HG03175 (cell line): Measurements from ENCODE around the gene CFAP99.

Source experiments
- ATAC-seq: cut with Tn5 transposase; IDR thresholded peaks from one replicate; pipeline ENCODE4 v1.9.1; 2021; ENCODE audit warnings: mild to moderate bottlenecking, moderate library complexity; ENCODE audit not compliant: unreplicated experiment

The CFAP99 gene

DNA sequence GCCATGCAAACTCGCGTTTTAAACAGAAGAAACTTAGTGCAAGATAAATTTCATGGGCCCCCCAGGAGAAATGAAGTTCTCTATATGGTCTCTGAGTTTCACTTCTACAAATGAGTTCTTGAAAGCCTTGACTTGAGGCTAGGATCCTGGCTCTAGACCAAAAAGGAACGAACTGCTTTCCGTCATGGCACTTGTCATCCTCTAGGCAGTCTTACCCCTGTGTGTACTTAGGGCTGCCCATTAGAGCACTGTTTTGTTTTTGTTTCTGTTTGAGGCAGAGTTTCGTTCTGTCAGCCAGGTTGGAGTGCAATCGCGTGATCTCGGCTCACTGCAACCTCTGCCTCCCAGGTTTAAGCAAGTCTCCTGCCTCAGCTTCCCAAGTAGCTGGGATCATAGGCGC is 79.2 kb downstream of the CFAP99 start:
- peak; percentile 99 for ATAC-seq

DNA sequence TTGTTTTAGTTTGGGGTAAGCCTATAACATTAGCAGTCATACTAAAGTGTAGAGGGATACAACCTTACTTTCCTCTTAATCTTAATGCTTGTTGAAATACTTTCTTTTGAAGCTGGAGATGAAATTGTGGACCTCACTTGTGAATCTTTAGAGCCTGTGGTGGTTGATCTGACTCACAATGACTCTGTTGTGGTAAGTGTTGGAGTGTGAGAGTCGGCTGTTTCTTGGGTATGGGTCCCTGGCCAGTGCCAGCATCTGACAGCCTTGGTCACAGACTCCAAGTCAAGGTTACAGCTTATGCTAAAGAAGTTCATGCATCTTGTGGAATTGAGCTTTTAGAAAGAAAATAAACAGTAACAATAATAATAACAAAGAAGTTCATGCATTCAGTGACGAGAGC is 81.8 kb downstream of the CFAP99 start:
- no peak for ATAC-seq

DNA sequence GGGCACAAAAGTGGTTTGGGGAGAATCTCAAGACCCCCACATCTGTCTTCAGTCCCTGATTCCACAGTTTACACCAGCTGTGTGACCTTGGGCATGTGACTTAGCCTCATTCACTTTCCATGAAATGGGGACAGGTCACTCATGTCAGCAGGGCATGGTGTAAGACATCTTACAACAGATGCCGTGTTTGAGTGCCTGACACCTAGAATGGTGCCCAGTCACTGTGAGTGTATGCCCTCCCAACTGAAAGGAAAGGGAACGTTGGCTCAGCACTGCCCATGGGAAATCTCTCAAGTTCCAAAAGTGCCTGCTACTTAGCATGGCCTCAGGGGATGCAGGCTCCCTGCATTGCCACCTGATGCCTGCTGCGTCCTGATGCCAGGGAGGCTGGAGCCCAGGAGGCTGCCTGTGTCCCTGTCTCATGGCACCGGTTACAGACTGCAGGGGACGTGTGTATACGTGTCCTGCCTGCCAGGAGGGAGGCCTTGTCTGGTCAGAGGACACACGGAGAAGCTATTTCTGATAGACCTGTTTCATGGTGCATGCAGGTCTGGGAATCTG is 82.4 kb downstream of the CFAP99 start:
- no peak for ATAC-seq

DNA sequence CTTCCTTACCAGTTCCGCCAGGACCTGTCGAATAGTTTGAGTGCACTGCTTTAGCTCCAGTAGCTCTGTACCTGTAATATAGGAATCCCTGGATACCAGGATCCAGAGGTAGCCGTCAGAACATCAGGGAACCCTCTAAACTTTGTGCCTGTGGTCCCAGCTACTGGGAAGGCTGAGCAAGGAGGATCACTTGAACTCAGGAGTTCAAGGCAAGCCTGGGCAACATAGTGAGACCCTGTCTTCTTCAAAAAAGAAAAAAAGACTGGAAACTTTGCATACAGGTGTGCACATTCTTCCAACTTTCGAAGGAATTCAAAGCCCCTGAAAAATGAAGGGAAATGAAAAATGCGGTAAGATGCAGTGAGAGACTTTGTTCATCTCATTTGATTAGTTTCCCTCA is 85.1 kb downstream of the CFAP99 start:
- ATAC-seq, result no peak

DNA sequence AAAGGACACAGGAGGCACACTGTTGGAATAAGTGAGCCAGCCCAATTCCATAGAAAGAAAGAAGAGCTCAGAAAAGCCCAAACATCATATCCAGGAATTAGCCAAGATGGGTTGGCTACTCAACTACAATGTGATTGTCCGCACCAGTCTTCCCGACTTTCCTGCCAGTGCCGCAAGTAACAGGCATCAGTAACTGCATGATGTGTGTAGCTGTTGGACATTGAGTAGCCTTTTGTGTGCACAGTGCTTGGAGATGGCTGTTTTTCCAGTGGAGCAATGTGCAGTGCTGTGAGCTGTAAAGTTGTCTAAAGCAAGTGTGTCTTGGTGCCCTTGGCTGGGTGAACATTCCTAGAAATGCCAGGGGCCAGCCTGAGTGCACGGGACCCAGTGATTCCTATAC is 88.5 kb downstream of the CFAP99 start:
- ATAC-seq, result no peak

DNA sequence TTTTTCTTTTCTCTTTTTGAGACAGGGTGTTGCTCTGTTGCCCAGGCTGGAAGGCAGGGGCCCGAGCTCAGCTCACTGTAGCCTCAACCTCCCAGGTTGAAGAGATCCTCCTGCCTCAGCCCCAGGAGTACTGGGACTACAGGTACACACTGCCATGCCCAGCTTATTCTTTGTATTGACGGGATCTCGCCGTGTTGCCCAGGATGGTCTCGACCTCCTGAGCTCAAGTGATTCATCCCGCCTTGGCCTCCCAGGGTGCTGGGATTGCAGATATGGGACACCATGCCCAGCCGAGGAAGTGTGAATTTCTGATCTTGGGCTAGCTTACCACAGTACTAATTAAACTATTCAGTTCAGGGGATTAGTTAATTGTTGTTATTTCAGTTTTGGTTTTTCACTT is 89.1 kb downstream of the CFAP99 start:
- no peak for ATAC-seq

DNA sequence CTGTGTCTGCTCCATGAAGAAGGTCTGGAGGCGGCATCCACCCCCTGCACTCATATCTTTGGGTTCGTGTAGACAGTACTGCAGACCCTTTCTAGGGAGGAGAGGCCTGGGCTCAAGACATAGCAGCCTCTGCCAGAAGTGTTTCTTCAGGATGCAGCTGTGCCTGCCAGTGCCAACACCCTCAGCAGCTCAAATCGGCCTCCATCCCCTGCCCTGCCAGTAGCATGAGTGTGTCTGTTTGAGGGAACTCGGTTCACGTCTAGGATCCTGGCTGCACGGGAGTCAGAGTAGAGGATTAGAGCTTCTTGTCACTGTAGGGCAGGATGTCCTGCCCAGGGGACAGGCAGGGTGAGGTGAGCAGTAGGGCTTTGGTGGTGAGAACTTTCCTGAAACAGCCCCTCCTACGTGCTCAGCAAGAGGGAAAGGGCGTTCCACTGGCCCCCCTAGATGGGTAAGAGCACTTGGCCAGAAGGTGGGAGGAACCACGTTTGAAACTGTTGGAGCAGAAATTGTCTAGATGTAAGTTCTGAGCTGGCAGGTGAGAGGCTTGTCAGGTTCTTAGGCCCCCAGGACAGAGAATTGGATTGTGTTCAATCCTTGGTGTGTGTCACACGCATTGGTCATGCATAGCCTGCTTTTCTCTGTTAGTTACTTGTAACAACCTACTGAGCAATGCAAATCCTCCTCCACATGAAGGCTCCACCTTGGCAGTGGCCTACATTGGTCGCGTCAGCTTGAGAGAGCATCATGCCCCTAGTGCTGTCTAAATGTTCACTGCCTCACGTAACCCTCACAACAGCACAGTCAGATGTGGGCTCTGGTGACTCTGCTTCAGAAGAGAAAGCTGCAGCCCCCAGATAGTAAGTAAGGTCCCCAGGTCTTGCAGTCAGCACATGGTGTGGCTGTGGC is 91.8 kb downstream of the CFAP99 start:
- ATAC-seq, result no peak

DNA sequence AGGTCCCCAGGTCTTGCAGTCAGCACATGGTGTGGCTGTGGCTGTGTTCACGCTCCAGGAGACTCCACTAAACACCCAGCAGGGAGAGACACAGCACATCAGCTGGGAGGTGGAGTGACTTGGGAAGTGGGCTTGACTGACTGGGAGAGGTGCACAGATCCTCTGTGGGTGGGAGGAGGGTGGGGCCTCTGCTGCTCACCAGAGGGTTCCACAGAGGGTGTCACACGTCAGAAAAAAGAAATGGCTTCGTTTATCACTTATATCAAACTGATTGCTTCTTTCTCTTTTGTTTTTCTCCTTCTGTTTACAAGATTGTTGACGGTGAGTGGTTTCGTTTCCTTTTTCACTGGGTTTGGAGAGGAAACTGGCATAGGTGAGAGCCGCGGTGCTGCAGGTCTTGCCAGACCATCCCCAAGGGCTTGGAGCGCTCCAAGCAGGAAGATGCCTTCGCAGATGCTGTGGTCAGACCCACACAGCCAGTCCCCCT is 92.9 kb downstream of the CFAP99 start:
- ATAC-seq, result peak; percentile 51
